GM19463 (cell line): Measurements from ENCODE around the gene ESPN.
"Not testable (repeated sequence)": the region's sequence is repeated elsewhere in the genome, so short reads cannot be mapped to it uniquely, and the experiment has no call there.

Experiments used
- ATAC-seq: cut with Tn5 transposase; IDR thresholded peaks from one replicate; pipeline ENCODE4 v1.9.1; 2021; ENCODE audit warnings: mild to moderate bottlenecking, moderate library complexity; ENCODE audit not compliant: unreplicated experiment

The ESPN gene

DNA sequence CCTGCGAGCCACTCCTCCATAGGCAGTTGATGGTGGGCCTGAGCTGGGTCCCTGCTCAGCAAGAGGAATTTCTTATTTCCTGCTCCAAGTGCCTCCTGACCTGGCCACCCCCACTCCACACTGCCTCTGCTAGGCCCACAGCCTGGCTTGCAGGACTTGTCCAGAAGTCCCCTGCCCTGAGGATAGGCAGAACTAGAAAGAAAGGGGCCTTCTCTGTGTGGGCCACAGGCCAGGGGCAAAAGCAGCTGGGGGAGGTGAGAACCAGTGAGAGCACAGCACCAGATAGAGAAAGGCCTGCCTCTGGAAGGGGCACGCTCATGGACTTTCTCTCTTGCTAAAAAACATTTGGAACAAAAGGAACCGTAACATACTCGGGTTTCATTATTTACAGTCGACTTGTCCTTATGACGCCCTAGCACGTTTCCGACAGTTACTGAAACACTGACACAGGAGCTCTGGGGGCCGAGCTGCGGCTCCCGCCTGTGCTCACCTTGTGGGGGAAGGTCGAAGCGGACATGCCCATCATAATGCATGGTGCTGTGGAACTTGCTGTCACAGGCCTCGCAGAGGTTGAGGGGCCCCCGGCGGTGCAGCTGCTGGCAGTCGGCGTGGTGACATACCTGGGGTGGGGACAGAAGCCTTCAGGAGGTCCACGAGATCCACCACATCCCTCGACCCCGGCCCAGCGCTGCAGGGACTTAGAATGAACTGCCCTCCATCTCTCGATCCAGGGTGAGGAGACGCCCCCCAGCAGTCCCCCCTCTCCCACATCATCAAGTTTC, 52.7 kb downstream of the ESPN start:
- no peak for ATAC-seq

DNA sequence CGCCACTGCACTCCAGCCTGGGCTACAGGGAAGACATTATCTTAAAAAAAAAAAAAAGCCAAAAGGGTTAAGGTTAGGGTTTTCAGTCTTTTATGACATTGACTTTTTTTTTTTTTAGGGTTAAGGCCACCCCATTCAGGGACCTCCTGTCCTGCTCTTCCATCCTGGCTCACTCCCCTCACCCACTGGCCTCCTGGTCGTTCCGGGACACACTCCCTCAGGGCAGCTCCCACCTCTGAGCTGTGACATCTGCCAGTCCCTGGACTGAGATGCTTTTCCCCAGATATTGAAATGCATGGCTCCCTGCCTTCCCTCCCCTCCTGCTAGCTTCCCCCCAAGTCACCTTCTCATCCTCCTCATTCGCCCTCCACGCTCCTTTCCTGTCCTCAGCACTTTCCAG, 57.2 kb downstream of the ESPN start:
- no peak for ATAC-seq

DNA sequence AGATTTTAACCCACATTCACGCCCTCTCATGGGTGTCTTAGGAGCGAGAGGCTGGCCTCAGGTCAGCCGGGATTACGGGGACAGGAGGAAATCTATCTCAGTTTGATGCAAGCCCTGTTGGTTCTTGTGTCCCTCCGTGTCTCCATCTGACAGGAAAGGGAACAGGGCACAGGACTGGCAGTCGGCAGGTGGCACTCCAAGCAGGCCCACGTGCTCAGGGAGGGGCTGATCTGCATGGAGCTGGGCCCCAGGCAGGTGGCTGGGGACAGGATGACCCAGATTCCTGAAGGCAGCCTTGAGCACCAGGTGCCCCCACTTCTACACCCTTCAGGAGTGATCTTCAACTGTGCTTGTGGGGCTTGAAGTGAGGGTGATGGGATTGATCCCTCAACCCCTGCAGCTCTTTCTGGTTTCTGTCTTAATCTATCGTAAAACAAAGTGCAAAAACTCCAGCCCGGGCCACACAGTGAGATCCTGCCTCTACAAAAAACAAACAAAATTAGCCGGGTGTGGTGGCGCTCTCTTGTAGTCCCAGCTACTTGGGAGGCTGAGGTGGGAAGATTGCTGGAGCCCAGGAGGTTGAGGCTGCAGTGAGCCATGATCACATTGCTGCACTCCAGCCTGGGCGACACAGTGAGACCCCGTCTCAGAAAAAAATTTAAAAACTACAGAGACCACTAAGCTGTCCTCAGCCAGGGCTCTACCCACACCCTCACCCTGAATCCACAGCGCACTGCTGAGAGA, 58.6 kb downstream of the ESPN start:
- ATAC-seq = no peak

DNA sequence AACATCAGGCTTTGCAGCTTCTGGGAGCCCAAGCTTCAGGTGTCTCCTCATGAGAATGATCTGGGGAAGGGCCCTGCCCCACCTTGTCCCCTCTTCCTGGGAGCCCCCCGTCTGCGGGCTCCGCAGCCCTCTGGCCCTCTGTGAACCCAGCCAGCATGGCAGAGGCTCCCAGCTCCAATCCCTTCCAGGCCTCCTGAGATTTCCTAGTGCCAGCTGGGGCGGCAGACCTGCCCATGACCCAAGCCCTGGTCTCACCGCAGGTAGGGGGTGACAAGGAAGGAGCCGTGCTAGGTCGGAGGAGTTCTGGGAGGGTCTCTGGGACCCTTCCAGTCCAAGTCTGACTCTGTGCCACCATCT, 59.2 kb downstream of the ESPN start:
- no peak for ATAC-seq

DNA sequence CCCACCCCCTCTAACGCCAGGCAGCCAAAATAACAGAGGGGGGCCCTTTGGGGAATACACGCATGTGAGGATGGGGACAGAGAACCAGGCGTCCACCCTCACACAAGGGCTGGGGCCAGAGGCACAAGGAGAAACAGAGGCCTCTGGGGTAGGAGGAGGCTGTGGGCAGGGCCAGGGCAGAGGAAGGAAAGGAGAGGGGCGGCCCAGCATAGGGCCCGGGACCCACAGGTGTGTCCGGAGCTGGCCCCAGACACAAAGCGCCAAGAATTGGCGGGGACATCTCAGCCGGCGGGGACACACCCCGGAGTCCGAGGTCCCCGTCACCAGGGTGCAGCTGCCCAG, 60.2 kb downstream of the ESPN start:
- no peak for ATAC-seq

DNA sequence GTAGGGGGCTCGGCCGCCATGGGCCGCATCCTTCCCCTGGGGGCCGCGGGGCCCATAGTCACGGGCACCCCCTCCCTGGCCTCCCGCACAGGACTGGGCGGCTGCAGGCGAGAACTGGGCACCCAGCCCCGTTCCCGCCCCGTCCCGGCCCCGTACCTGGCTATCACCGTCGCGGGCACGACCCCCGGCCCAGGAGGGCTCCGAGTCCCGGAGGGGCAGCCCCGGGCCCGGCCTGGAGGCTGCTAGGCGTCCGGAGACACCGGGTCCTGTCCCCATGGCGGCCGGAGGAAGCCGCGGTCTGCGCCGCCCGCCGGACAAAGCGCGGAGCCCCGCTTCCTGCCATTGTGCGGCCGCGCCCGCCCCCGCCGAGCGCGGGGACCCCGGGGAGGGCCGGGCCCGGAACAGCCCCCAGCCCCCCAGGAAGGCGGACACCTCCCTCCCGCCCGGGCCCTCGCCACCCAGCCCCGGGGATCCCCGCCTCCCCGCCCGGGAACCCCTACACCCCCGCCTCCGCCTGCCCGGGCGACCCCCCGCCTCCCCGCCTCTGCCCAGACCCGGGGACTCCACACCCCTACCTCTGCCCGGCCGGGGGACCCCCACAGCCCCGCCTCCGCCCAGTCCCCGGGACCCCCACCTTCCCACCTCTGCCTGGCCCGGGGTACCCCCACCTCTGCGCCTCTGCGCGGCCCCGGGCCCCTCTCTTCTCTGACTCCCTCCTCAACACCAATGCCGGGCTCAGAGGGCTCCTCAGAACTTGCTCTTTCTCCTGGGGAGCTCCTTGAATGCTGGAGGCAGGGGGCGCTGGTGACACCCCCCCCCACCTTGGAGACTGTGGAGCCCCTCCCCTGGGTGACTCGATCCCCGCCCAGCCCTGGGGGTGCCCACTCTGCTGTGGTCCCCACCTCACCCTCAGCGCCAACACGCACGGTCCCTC, 60.9 kb downstream of the ESPN start:
- ATAC-seq = no peak

DNA sequence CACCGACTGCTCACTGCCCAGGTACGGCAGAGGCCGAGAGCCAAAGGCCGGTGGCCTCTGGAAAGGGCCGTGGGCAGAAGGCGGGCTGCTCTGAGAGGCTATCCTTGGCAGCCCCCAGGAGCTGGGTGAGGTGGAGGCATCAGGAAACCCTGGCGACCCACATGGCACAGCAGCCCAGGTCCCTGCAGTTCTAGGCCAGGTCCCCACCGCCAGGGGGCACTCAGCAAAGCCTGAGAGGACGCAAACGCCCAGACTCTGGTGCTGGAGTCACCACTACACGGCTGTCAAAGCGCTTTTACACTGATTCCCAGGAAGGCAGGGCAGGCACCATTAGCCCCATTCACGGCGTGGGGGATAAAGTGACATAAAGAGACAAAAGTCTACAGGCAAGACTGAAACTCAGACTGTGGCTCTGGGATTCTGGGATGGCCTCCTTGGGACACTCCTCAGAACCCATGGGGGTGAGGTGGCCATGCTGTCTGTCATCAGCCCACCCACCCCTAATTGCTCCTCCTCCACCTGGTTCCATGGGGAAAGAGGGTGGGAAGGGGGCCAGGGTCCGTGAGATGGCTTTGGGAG, 61.9 kb downstream of the ESPN start:
- ATAC-seq = peak; percentile 40

DNA sequence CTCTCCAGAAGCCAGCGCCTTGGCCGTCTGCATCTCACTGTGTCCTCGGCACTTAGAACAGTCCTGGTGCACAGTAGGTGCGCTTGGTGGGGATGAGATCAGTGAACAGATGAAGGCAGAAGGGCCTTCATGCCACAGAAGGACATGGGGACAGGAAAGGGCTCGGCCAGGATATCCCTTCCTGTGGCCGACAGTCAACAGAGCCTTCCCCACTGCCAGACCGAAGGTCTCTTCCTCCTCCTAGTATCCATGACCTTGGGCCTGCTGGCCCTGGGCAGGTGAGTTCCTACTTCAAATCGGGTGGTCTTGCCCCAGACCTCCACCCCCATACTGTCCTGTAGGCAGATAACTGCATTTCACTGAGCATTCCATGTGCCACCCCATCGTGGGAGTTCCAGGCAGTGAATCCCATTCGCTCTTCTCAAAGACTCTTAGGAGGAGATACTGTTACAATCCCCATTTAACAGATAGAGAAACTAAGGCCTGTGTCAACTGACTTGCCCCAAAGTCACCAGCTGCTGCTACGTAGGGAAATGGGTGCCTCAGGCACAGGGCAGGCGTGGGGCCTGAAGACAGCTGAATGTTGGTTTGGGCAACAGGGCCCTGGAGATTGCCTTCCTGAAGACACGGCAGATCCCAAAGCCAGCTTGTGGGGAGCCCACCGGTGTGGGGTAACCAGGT, 63.4 kb downstream of the ESPN start:
- ATAC-seq = no peak

DNA sequence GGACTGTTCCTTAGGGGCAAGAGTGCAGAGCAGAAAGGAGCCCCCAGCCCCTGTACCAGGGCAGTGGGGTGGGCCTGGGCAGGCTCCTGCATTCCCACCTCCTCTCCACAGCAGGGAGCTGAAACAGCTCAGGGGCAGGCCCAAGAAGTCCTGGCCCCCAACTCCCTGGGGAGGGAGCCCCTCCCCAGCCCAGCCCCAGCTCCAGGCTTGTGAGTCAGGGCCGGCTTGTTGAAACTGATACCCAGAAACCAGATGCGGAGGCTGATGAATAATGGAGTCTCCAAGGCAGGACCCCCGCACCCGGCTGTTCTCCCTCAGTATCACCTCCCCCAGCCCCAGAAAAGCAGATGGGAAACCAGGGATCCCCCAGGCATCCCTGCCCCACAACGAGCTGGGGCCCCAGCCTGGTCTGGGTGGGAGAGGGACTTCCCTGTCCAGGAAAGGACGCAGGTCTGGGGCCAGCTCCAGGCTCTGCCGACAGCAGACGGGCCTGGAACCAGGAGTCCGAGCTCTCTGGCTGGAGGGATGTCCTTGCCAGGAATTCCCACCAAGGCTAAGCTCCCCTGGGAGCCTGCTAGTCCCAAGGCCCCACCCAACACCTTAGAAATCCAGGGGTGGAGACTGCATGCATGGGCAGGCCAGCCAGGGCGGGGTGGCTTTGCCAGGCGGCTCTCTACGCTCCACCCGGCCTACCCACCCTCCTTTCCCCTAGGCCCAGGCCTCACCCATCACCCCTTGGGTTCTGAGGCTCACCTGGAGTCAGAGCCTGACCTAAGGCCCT, 64.2 kb downstream of the ESPN start:
- ATAC-seq = no peak

DNA sequence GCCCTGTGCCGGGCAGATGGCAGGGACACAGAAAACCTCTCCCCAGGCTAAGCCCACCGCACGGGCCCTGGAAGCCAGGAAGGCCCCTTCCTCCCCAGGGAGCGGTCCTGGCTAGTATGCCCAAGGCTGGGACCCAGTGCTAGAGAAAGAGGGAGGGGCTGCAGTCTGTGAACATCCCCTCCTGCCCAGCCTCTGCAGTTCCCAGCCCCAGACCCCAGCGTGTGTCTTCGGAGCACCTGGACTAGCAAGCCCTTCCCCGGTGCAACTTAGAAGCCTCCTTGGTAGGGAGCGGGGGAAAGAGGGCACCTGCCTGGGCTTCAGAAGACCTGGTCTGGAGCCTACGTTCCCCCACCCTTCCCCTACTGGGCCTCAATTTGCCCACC, 64.8 kb downstream of the ESPN start:
- no peak for ATAC-seq

DNA sequence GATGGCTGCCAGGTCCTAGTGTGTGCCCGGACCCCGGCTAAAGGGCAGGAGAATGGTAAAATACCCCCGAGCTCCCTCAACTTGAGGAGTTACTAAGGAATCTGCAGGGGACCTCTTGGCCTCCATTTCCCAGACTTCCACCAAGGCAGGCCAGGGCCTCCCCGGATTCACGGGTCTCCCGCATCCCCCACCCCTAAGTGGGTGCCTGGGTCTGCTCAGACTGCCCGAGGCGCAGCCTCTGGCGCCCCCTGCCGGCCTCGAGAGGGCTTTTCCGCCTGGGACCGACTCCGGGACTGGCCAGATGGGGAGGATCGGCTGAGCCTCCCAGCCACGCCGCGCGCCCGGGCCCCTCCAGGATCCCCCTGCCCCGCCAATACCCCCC, 65.2 kb downstream of the ESPN start:
- peak; percentile 67 for ATAC-seq

DNA sequence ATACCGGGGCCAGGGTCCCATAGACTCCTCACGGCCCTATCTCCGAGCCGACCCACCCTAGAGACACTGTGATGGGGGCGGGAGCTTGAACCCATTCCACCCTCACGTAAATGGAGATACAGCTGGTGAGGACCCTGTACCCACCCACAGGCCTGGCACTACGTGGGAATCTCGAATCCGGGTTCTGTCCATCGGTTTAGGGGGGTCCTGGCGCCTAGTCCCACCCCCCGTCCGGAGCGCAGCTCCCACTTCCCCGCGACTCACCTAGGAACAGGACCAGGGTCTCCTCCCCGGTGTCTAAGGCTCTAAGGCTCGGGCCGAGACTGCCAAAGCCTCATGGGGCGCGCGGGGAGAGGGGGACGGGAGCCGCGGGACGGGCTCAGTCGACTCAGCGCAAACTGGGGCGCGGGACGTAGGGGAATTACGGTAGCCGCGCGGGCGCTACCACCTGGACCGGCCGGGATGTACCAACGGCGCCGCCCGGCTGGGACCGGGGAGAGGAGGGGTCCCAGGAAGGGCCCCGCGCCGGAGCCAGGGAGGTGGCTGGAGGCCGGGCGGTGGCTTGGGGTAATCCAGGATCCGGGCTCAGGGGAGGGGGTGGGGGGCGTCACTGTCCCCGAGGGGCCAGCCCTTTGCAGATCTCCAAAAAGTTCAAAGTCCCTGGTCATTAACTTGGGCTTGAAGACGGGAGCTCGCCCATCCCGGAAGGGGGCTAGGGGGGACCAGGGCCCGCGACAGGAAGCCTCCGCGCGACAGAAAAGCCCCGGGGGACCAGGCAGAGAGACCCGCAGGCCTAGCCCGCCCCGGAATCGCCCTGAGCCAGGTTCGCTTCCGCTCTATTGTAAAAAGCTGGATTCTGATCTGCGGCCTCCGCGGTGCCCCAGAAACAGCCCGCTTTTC, 65.9 kb downstream of the ESPN start:
- peak; percentile 45 for ATAC-seq

DNA sequence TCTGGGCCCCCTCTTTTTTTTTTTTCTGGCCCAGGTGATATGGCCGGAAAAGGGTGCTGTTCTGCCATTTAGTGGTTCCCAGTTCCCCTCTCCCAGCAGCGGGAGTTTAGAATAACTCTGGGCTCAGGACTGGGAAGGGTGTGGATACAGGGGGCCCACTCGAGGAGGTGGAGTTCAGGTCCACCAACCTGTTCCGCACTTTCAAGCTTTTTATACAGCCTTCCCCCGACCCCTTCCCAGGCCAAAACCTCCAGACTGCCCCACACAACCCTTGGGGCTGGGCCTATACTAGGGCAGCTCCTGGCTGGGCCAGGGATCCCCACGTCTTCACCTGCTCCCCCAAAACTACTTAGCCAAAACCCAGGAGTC, 66.5 kb downstream of the ESPN start:
- ATAC-seq = no peak

DNA sequence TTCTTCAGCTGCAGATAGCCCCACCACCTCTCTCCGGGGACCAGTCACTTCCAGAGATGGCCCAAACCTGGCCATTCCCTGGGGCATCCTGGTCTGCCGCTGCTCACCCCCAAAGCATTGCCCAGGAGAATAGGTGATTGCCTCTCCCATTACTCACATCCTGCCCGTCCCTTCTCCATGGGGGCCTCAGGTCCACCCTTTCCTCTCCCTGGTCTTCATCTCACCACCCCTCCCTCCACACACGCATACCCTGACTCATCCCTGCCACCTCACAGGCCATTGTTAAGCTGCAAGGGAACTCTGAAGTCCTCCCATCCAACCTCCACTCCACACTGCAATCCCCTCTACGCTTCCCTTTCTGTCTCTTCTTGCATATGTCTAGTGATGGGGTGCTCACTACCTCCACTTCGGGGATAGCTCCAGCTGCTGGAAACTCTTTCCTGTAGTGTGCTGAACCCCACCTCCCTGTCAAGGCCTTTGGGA, 66.9 kb downstream of the ESPN start, which contains the start of gene PLEKHG5:
Gene PLEKHG5 (minus strand): TSS at position 188 of the 483 bp plus-strand sequence. CDS start 14,096 bp downstream, outside the sequence.
- no peak for ATAC-seq

DNA sequence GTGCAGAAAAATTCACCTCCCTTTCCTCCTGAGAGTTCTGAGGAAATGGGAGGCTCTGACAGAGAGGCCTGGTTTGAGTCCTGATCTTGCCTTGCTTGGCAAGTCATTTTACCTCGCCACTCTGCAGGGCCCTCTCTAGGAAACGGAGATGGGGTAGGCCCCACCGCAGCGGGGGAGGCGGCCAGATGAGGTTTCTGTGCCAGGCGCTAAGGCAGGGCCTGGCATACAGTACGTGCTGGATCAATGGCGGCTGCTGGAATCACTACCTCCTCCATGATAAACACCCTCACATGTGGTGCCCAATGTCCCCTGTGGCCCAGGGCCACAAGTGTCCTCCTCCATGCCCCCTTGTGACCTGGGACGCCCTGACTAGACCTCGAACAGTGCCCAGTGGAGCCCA, 67.4 kb downstream of the ESPN start:
- ATAC-seq = no peak

DNA sequence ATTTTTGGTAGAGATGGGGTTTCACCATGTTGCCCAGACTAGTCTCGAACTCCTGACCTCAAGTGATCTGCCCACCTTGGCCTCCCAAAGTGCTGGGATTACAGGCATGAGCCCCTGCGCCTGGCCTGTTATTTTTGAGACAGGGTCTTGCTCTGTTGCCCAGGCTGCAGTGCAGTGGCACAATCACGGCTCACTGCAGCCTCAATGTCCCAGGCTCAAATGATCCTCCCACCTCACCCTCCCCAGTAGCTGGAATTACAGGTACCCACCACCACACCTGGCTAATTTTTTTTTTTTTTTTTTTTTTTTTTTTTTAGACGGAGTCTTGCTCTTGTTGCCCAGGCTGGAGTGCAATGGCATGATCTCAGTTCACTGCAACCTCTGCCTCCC, 69.3 kb downstream of the ESPN start:
- ATAC-seq = not testable (repeated sequence)

DNA sequence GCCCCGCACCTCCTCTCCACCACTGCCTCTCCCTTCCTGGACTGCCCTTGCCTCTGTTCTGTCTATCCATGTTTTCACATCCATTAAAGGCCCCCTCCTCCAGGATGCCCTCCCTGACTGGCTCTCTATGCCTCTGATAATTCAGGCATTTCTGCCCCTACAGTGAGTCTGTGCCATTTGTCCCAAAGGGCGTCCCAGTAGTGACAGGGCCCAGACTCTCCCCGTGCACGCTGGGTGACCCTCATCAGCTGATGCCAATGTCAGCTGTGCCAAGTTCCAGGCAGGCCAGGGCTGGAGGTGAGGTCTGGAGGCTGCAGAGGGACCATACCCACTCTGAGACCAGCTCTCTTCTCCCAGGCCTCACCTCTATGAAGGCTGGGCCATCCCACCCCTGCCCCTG, 70.1 kb downstream of the ESPN start:
- no peak for ATAC-seq

DNA sequence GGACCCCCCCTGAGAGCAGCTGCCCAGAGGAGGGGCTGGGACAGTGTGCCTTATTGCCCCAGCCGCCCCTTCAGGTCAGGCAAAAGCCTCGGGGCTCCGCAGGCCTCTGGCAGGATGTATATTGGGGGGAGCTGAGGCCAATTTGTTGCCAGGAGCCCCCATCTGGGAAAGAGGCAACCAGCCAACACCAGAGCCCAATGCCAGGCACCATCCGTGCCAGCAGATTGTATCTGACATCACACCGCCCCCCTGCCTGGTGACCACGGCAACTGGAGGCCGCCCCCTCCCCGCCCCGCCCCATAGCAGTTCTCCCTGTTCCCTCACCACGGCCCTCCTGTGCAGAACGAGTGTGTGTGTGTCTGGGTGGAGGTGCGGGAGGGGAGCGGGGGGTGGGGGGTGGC, 70.5 kb downstream of the ESPN start:
- no peak for ATAC-seq
